ENCODE results near the gene NFIA.

The NFIA gene

DNA sequence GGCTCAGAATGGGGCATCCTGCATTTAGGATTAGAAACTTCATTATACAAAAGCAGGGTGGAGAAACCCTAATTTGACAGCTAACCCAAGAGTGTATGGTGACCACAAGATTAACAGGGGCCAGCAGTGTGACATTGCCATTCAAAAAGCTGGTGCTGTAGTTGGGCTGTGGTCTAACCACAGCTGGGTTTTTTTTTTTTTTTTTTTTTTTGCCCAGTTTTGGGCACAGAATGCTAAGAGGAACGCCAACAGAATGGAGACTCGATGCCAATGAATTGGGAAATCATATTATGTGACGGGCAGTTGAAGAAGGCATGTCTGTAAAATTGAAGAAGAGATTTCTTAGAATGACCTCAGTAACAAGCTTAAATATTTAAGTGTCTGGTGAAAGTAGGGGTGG, 58.4 kb downstream of the NFIA start:
- H4K20me1 ChIP-seq (ENCODE audit: insufficient read depth, low read length) = no peaks in the 10 kb centered on the region
- no peak overlapping the region for H3K27ac ChIP-seq (ENCODE audit: low read length)
- no peaks in the 10 kb centered on the region for H3K36me3 ChIP-seq (replicated peaks; ENCODE audit: insufficient read depth, low read length)
- H3K9me3 ChIP-seq (replicated peaks; ENCODE audit: insufficient read depth, low read length) = no peaks in the 10 kb centered on the region
- H2AFZ ChIP-seq (ENCODE audit: low read length) = no peak overlapping the region
- H3K4me2 ChIP-seq (ENCODE audit: low read depth, low read length) = no peak overlapping the region
- no peaks in the 10 kb centered on the region for H3K79me2 ChIP-seq (ENCODE audit: low read length)
- no peaks in the 10 kb centered on the region for H3K9me2 ChIP-seq (replicated peaks; ENCODE audit: insufficient read depth, low read length)
- H3K27me3 ChIP-seq (replicated peaks; ENCODE audit: insufficient read depth, low read length) = no peaks in the 10 kb centered on the region
- H3K9ac ChIP-seq (ENCODE audit: low read length) = no peak overlapping the region
- TF ChIP-seq EZH2 (optimal IDR thresholded peaks at IDR 0.05; ENCODE audit: low read depth, low read length) (no peak), EZH2phosphoT487 (IDR thresholded peaks at IDR 0.05; ENCODE audit: low read length) (no peak), CTCF (IDR thresholded peaks at IDR 0.05; ENCODE audit: low read length) (no peak)
- no peaks in the 10 kb centered on the region for H3K4me1 ChIP-seq (ENCODE audit: low read length)
- peak; percentile 16 for DNase-seq
- no peaks in the 10 kb centered on the region for H3F3A ChIP-seq (ENCODE audit: insufficient read depth, low read length)
- H3K4me3 ChIP-seq (ENCODE audit: low read length) = no peak overlapping the region

GRCh38 chr1:61141288-61142042, 59.1 kb downstream of the NFIA start:
- DNase-seq = peak; percentile 9
- Histone ChIP-seq H3K4me2 (ENCODE audit: low read depth, low read length) (no peak overlapping the region), H3K27me3 (replicated peaks; ENCODE audit: insufficient read depth, low read length) (no peaks in the 10 kb centered on the region), H3K27ac (ENCODE audit: low read length) (no peak overlapping the region), H3K9me2 (replicated peaks; ENCODE audit: insufficient read depth, low read length) (no peaks in the 10 kb centered on the region), H3F3A (ENCODE audit: insufficient read depth, low read length) (no peaks in the 10 kb centered on the region), H3K4me1 (ENCODE audit: low read length) (no peaks in the 10 kb centered on the region), H4K20me1 (ENCODE audit: insufficient read depth, low read length) (no peaks in the 10 kb centered on the region), H3K9me3 (replicated peaks; ENCODE audit: insufficient read depth, low read length) (no peaks in the 10 kb centered on the region), H3K36me3 (replicated peaks; ENCODE audit: insufficient read depth, low read length) (no peaks in the 10 kb centered on the region), H3K79me2 (ENCODE audit: low read length) (no peaks in the 10 kb centered on the region), H2AFZ (ENCODE audit: low read length) (no peak overlapping the region), H3K9ac (ENCODE audit: low read length) (no peak overlapping the region), H3K4me3 (ENCODE audit: low read length) (no peak overlapping the region)
- TF ChIP-seq EZH2phosphoT487 (IDR thresholded peaks at IDR 0.05; ENCODE audit: low read length) = no peak
- no peak for TF ChIP-seq EZH2 (optimal IDR thresholded peaks at IDR 0.05; ENCODE audit: low read depth, low read length)
- TF ChIP-seq CTCF (IDR thresholded peaks at IDR 0.05; ENCODE audit: low read length) = no peak

DNA sequence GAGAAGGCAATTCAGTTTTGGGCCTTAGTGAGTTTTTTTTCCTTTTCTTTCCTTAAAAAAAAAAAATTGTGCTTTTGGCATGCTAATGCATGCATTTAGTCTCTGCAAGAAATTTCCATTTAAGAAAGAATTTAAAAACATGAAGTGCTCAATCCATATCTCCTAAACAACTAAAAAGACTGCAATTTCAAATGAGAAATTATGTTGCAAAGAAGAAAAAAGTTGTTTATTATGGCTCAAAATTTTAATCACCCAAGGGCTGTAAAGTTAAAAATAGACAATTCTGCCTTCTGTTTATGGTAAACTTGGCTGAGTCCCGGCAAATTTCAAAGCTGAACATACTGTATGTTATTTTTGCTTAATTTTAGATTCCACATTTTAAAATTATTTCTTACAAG, 59.7 kb downstream of the NFIA start:
- H3K27ac ChIP-seq (ENCODE audit: low read length) = no peak overlapping the region

More for the DNA sequence above, 59.7 kb downstream of the NFIA start:
- Histone ChIP-seq H3K4me1 (ENCODE audit: low read length) (no peaks in the 10 kb centered on the region), H3K4me3 (ENCODE audit: low read length) (no peak overlapping the region), H3K27me3 (replicated peaks; ENCODE audit: insufficient read depth, low read length) (no peaks in the 10 kb centered on the region), H3K4me2 (ENCODE audit: low read depth, low read length) (no peak overlapping the region), H3K9me2 (replicated peaks; ENCODE audit: insufficient read depth, low read length) (no peaks in the 10 kb centered on the region), H3K9me3 (replicated peaks; ENCODE audit: insufficient read depth, low read length) (no peaks in the 10 kb centered on the region), H3F3A (ENCODE audit: insufficient read depth, low read length) (no peaks in the 10 kb centered on the region), H3K9ac (ENCODE audit: low read length) (no peak overlapping the region), H3K79me2 (ENCODE audit: low read length) (no peaks in the 10 kb centered on the region), H3K36me3 (replicated peaks; ENCODE audit: insufficient read depth, low read length) (no peaks in the 10 kb centered on the region), H4K20me1 (ENCODE audit: insufficient read depth, low read length) (no peaks in the 10 kb centered on the region), H2AFZ (ENCODE audit: low read length) (no peak overlapping the region)
- no peak for DNase-seq
- TF ChIP-seq CTCF (IDR thresholded peaks at IDR 0.05; ENCODE audit: low read length) (no peak), EZH2phosphoT487 (IDR thresholded peaks at IDR 0.05; ENCODE audit: low read length) (no peak), EZH2 (optimal IDR thresholded peaks at IDR 0.05; ENCODE audit: low read depth, low read length) (no peak)
